HG02884 (cell line): ENCODE measurements around the gene ARHGAP19.

Source experiments
- ATAC-seq: cut with Tn5 transposase; IDR thresholded peaks from one replicate; pipeline ENCODE4 v1.9.1; 2021; ENCODE audit warnings: mild to moderate bottlenecking, moderate library complexity; ENCODE audit not compliant: unreplicated experiment

ARHGAP19 gene, protein sequence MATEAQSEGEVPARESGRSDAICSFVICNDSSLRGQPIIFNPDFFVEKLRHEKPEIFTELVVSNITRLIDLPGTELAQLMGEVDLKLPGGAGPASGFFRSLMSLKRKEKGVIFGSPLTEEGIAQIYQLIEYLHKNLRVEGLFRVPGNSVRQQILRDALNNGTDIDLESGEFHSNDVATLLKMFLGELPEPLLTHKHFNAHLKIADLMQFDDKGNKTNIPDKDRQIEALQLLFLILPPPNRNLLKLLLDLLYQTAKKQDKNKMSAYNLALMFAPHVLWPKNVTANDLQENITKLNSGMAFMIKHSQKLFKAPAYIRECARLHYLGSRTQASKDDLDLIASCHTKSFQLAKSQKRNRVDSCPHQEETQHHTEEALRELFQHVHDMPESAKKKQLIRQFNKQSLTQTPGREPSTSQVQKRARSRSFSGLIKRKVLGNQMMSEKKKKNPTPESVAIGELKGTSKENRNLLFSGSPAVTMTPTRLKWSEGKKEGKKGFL

DNA sequence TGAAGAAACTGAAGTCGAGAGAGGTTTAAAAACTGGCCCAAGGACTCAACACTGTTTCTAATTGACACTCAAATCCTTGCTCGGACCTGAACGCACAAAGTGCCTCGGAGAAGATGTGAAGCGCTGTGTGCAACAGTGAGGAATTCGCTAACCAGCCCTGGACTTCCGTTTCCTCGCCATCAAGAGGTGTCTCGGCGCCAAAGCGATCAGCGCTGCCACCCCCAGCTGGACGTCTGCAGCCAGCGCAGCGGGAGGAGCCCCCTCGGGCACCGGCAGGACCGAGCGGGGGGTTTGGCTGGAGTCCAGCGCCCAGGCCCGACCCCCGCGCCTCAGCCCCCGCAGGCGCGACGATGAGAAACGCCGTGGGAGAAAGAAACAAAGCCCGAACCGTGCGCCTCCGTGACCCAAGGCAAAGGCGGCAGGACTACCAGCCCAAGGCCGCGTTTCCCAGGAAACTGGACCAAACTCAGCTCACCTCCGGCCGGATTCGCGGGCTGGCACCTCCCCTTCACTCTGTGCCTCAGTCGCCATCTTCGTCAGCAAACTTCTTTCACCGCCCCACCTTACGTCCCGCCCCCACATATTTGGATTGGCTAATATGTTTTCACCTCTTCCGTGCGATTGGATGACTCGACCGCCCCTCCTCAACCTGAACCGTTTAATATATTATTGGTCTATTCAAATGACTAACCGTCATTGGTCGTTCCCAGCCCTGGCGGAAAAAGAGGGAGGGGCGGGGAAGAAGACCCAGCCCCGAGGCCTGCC is at the start of gene ARHGAP19:
ARHGAP19 (minus strand) TSS at position 541 of the 765 bp plus-strand sequence; CDS start at position 531, 10 bp downstream.
- peak; percentile 97 for ATAC-seq

DNA sequence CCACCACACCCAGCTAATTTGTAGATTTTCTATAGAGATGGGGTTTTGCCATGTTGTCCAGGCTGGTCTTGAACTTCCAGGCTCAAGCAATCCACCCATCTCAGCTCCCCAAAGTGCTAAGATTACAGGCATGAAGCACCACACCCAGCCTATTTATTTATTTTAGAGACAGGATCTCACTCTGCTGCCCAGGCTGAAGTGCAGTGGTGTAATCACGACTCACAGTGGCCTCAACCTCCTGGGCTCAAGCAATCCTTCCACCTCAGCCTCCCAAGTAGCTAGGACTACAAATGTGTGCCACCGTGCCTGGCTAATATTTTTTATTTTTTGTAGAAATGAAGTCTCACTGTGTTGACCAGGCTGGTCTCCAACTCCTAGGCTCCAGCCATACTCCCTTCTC is 49.0 kb upstream of the ARHGAP19 start:
- no peak for ATAC-seq

DNA sequence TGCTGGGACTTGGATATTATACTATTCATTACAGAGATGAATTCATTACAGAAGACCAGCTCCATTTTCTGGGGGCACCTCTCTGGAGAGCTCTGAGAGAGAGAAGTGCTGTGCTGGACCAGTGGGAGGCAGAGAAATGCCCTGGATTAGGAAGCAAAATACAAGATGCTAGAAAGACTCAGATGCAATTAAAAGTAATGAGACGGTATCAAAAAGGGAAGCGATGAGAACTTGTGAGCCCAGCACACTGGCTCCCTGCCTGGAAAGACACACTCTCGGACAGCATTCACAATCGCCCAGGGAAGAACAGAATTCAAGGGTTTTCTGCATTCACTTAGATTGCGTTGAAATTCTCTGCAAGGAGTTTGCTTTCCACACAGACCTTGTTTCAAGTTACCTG is 45.6 kb upstream of the ARHGAP19 start:
- ATAC-seq, result no peak

DNA sequence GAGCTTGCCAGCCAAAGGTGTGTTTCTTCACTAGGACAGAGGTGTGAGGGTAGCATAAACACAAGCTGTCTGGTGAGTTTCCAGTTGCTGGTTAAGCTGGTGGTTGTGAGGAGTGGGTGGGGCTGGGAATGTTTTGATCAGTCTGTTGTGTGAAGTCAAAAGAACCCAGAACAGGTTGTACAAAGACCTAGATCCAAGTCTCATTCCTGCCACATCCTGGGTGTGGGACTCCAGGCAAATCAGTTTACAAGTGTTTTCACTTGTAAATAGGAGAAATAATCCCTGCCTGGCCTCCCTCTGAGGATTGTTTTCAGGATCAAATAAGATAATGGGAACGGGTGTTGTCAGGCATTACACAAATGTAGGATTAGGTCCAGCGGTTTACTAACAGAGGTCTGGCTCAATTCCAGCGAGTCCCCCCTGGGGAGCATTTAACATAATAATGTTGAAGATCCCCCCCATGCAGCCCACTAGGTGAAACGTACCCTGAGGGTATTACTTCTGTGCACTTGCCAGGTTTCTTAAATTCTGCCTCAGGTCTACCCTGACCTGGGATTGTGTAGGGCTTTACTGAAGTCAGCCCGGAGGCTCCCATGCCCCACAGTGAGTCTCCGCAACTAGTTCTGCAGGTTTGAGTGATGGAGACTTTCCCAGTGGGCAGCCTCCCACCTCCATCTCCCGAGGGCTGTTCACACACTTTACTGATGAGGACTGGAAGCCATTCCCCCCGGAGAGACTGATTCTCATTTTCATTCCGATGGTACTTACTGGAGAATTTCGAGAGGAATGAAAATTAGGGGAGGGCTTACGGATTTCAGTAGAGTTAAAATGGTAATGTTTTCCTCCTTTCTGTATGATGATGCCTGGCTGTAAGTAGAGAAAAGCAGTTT is 44.8 kb upstream of the ARHGAP19 start:
- no peak for ATAC-seq

DNA sequence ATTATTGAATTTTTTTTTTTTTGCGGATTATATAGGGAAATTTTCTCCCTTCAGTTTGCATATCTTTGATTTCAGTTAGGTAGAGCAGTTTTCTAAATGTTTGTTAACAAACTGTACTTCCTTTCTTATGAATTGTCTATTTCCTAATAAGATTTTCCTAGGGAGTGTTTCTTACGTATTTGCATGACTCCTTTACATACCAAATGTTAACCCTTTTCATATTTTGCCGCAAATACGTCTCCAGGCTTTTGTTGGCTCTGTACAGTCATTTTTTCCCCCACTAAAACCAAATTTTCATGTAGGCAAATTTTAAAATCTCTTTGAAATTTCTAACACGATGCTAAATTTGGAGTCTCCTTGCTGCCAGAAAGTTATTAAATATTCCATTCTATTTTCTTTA is 44.0 kb upstream of the ARHGAP19 start:
- ATAC-seq, result no peak

DNA sequence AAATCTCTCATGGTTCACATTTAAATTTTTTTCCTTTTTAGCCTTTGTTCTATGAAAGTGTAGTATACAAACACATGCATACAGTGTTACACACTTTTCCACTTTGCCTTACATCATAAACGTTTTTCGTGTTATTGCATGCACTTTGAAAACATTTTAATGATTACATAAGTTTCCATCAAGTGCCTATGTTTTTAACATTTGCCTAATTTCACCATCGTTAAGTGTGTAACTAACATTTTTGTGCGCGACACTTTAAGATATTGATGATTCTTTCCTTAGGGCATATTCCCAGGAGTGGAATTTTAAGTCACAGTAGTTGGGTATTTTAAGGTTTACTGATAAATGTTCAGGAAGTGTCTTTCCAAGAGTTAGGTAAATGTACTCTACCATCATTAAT is 43.6 kb upstream of the ARHGAP19 start:
- no peak for ATAC-seq

DNA sequence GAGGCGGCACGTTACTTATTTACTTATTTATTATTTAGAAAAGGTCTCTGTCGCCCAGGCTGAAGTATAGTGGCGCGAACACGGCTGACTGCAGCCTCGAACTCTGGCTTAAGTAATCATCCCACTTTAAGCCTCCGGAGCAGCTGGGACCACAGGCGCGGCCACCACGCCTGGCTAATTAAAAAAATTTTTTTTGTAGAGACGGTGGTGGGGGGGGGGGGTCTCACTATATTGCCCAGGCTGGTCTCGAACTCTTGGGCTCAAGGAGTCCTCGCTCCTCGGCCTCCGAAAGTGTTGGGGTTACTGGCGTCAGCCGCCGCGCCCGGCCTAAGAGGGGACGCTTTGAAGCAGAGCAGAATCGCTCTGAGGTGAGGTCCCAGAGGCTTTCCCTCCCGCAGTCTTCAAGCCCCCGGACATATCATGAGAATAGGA is 42.8 kb upstream of the ARHGAP19 start:
- ATAC-seq, result no peak

DNA sequence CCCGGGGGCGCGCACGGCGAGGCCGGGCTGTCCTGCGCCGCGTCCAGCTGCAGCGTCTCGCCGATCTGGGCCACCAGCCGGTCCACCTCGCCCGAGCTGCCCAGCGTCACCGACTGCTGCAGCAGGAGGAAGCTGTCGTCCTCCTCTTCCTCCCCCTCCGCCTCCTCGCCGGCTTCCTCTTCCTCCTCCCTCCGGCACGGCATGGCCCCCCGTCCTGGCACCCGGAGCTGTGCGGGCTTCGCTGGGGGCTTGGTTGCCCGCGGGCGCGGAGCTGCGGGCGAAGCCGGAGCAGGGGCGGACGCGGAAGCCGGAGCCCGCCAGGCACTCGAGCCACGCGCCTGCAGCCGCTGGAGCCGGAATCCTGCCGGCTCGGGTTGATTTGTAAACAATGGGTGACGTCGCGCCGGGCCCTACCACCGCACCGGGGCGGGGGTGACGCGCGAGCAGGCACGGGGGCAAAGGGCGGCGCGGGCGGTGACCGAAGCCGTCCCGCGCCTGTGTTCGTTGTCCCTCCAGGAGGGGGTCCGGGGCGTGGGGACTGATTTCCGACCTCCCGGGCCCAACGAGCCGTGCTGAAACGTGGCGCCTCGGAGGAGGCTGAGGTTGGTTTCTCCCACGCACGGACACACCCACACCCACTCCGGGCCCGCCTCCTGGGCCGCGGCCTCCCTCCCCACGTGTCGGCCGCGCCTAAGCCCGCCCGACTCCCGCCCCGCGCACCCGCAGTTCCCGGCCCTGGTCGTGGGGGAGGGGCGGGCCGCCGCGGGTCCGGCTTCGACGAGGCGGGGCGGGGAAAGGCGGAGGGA is 42.1 kb upstream of the ARHGAP19 start, which contains the start of gene FRAT2:
FRAT2 (minus strand) TSS at position 360 of the 806 bp plus-strand sequence; CDS start at position 203, 157 bp downstream.
- peak; percentile 81 for ATAC-seq

DNA sequence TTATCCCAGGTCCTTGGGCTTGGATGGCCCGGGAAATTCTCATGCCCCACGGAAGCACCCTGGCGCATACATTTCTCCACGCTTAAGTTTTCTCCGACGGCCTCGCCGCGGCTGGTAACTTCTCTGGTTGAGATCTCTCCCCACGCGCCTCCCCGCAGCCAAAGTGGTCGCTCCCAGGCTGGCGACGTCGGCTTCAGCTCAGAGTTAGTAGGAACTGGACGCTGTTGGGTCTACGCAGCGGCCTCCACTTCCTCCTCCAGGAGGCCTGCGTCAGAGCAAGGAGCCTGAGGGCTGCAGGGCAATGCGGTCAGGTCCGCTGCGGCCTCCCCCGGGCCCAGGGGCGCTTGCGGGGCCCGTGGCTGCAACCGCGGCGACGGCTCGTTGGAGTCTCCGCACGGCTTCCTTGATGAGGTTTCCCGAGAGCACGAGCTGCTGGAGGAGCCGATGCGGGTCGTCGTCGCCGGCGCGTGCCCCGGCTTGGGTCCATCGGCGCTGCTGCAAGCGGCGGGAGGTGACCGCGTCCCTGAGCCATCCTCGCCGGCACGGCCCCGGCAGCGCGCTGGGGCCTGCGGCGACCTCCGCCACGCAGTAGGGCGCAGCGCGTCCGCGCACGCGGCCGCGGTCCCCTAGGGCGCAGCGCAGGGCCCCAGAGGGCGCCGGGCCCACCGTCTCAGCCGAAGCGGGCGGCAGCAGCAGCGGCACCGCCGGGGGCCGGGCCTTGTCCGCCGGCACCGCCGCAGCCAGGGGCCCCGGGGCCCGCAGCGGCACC is 41.3 kb upstream of the ARHGAP19 start:
- ATAC-seq, result peak; percentile 23

DNA sequence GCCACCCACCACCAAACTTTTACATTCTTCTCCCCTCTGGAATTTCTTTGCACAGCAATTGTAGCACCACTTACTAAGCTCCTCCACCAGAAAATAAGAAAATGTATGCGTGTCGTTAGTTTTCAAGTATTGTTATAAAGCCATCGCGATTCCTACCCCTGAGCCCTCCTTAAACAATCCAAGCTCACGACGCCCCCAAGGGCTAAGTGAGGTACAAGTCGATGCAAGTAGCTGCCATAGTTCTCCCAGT is 40.8 kb upstream of the ARHGAP19 start:
- ATAC-seq, result no peak

DNA sequence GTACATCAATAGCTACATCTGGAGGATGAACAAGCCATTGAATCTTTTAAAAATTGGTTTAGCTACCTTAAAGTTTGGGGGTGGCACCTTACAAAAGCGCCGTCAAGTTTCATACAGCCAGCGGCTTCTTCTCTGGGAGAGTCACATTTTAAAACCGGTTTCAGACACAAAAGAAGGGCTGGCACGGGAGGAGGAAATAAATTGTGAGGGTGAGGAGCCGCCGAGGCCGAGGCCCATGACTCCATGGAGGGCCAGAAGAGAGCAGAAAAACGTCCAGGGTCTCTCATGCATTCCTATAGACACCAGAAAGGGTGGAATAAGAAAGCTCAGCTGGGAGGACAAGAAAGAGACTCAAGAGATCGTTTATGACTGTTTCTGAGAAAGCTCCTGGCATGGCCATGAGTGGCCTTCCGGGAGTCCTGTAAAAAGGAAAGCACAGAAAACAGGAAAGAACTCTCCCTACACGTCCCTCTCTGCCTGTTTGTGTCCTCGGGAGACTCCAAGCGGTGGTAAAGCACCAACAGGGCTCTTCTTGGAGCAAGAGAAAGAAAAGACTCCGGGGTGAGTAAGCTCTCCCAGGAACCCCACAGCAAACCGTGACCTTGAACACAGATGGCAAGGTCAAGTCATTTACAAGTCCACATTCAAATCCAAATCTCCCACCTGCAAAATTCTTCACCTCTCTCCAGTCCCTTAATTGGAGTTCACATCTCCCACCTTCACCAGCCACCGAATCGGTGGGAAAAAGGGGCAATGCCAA is 40.3 kb upstream of the ARHGAP19 start:
- no peak for ATAC-seq

DNA sequence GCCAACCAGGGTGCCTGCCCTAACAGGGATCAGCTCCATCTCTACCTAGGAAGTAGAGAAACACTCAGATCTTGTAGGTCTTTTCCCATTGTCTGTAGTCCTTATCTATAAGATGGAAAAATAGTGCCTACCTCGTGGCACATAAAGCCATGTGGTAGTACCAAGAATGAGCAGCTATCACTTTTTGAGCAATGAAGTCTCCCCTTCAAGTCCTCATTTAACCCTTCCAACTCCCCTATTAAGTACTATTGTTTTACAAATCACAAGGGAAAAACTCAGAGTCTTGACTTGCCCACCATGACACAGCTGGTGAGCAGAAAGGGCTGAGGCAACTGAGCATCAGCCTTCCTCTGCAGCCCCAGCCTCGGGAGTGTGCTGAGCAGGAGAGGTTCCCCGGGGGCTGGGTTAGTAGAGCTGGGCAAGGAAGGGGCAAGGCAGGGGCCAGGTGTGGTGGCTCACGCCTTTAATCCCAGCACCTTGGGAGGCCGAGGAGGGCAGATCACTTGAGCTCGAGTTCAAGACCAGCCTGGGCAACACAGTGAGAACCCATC is 38.8 kb upstream of the ARHGAP19 start:
- no peak for ATAC-seq

DNA sequence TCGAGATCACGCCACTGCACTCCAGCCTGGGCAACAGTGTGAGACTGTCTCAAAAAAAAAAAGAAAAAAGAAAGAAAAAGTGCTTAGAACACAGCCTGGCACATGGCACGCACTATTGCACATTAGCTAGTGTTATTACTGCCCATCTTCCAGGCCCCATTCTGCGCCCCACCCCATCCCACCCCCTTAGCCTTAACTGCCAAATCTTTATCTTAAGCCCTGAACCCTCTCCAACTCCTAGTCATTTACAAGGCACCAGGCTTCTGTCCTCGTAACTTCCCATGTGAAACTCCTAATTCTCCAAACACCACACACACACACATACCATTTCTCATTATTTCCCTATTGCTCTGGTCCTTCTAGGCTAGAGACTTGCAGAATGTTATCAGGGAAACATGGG is 37.3 kb upstream of the ARHGAP19 start:
- no peak for ATAC-seq

DNA sequence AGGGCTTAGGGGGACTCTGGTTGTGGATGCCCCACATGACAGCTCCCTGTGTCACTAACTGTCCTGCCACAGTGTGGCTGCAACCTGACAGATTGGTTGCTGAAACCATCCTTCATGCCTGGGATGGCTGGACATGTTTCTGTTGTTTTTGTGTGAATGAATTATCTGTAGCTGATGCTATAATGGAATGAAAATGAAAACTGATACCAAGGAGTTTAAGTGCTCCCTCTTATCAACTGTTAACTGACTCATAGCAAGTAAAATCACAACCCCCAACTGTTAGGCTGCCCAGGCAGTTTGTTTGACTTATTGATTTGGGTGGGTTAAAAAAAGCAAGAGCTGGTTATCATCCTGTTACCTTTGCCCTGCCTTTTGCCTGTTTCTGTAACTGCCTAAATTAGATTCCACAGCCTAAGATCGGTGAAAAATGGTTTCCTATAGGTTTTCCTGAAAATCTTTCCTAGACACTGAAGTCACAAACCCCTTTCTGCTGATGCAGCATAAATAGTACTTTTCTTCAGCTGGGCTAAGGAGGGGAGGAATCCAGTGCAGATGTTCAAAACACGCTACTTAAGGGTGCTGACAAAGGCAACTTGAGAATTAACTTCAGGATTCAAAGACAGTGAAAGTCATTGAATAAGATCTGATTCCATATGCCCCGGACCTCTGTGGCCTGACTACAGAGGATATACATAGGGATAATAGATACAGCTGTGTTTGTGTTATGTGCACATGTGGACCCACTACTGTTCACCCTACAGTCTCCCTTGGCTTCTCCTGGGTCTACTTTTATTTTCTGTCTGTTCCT is 36.4 kb upstream of the ARHGAP19 start:
- ATAC-seq, result no peak

DNA sequence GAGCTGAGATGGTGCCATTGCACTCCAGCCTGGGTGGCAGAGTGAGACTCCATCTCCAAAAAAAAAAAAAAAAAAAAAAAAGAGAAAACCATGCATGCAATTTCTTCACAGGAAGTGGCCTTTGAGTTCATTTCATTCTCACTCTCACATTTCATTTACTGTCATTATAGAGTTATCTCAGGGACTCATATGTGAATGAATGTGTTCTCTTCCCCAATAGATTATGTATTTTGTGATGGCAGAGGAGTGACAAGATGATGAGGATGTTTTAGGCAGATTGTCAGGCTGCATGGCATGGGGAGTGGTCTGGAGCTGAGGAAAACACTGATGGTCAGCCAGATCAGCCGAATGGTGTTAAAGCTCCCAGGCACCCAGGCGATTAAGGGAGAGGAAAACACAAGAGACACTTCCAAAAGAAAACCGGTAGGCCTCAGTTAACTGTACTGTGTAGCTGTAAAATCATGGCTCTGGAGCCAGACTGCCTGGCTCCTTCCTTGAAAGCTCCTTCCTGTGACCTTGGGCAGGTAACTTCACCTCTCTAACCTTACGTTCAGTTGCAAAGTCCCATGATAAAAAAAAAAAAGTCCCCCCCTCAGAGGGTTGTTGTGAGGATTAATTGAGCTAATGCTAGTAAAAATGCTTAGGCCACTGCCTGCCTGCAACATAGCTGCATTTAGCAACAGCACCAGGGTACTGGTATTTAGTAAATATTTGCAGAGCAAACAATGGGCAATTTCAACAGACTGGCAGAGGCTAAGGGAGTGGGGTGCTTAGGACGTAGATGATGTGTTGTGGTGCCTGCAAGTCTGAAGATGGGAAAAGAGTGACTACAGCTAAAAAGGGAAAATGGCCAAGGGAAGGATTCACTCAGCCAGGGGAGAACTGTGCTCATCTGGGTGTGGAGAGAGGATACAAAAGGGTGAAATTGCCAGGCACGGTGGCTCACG is 35.2 kb upstream of the ARHGAP19 start:
- no peak for ATAC-seq

DNA sequence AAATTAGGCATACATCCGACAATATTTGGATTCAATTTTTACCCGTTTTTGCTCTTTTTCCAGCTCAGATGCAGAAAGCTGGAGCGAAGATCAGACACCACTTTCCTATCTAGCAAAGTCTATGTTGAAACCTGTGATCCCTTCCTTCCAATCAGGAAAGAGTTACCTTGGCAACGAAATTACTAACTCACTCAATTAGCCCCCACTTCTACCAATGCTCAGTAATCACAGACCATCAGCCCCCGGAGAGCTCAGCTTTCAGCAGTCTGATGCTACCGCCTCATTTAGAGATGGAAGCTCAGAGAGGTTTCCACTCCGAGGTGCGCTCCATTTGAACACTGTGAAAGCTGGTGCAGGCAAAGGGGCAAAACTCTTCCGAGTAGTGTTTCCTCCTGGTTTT is 33.3 kb upstream of the ARHGAP19 start:
- no peak for ATAC-seq

DNA sequence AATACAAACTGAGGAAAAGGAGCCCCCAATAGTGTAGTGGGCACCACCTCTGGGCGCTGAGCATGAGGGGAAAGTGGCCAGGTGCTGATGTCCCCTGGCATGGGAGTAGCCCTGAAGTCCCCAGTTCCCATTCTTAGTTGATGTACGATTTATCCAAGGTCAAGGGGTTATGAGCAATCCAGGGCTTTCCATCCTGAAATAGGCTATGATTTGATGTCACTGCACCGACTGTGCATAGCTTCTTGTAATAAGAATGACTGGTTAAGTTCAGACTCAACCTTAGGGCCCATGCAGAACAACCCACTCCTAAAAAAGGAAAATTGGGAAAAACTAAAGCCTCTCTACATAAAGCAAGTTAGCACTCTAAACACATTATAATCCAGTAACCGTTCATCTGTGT is 31.1 kb upstream of the ARHGAP19 start:
- no peak for ATAC-seq
